ENCODE measurements around the gene TXNRD2.

DNA sequence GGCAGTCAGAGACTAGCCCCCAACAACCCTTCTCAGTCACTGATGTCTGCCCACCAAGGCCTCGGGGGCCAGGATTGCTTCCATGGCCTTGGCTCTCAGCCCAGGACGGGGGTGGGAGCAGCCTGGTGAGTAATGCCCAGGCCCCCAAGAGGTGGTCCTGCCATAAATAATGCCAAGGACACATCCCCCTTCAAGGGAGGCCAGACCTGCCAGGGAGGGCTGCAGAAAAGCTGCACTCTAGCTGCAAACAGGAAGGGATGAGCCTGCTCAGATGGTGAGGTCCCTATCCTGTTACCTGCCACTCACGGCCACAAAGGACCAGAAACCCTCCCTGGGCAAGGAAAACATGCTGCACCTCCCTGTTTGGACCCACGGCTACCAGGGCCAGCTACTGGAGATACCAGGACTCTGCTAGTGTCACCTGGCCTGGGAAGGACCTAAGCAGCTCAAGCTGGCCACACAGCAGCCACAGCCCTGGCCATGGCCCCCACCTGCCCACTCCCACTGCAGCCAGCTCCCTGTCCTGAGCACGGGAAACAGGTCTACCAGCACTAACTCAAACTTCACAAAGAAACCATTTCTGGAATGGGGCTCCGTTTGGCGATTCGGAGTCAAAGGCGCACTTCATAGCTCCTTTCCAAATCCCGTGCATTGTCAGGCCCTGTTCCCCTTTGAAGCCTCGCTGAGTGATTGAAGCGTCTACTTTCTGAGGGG lies 99.1 kb downstream of the TXNRD2 start:
- TF ChIP-seq, protein P1, sequence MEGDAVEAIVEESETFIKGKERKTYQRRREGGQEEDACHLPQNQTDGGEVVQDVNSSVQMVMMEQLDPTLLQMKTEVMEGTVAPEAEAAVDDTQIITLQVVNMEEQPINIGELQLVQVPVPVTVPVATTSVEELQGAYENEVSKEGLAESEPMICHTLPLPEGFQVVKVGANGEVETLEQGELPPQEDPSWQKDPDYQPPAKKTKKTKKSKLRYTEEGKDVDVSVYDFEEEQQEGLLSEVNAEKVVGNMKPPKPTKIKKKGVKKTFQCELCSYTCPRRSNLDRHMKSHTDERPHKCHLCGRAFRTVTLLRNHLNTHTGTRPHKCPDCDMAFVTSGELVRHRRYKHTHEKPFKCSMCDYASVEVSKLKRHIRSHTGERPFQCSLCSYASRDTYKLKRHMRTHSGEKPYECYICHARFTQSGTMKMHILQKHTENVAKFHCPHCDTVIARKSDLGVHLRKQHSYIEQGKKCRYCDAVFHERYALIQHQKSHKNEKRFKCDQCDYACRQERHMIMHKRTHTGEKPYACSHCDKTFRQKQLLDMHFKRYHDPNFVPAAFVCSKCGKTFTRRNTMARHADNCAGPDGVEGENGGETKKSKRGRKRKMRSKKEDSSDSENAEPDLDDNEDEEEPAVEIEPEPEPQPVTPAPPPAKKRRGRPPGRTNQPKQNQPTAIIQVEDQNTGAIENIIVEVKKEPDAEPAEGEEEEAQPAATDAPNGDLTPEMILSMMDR (conservative IDR thresholded peaks at IDR 0.05; ENCODE audit: low read depth, low read length), result no peak
- TF ChIP-seq EZH2 (IDR thresholded peaks at IDR 0.05; ENCODE audit: low read length, unreplicated experiment), result no peak

Measured in PC-3 (cell line).